Thoracic aorta (tissue), 2 donors: ENCODE results near the gene PTPN21. TPM values are rescaled to one million over a fixed set of nuclear protein-coding genes. Genes with fewer than 3 reads are reported as not detected.

Experiments used
- ATAC-seq: fragments of 150-250 bp; one replicate; pipeline ENCODE4 v1.8.0; 2017; ENCODE audit warnings: low read depth; ENCODE audit not compliant: insufficient number of reproducible peaks, low FRiP score
- DNase-seq: peaks from one replicate; pipeline ENCODE4 v3.0.0-alpha.2; 2020; ENCODE audit warnings: low spot score
- H3K27ac ChIP-seq, 2 donors: fragments of 200-600 bp; sonication (generic); 1 replicate in 1 of 2; 2 replicates in 1 of 2; pipeline ENCODE4 v1.5.1; 2016; ENCODE audit warnings: mild to moderate bottlenecking in 2 of 2, moderate library complexity in 2 of 2
- H3K27me3 ChIP-seq: fragments of 200-600 bp; sonication (generic); replicated peaks from 2 replicates; pipeline ENCODE4 v1.6.0; 2016; ENCODE audit warnings: mild to moderate bottlenecking; ENCODE audit not compliant: insufficient read depth
- H3K36me3 ChIP-seq: fragments of 200-600 bp; sonication (generic); one replicate; pipeline ENCODE4 v1.5.1; 2016
- H3K4me1 ChIP-seq, 2 donors: fragments of 200-600 bp; sonication (generic); 1 replicate in 1 of 2; 2 replicates in 1 of 2; pipeline versions ENCODE4 v1.5.1 to v1.6.0; 2016; ENCODE audit warnings: low read depth in 2 of 2, mild to moderate bottlenecking in 1 of 2; ENCODE audit not compliant: control insufficient read depth in 1 of 2
- H3K4me3 ChIP-seq: fragments of 200-600 bp; sonication (generic); 2 replicates; pipeline ENCODE4 v1.5.1; 2016; ENCODE audit warnings: mild to moderate bottlenecking
- H3K9me3 ChIP-seq: fragments of 200-600 bp; sonication (generic); 2 replicates; pipeline ENCODE4 v1.5.1; 2016
- total RNA-seq, 2 donors: library from RNA; depleted of rRNA; stranded (reverse); fragments of >200 nt; gene quantifications; one replicate each; pipeline versions ENCODE4 v1.1.0 to v1.2.3, GENCODE V29; 2016
- TF ChIP-seq, protein P1 (sequence below): fragments of 200-600 bp; sonication (generic); IDR thresholded peaks from one replicate; pipeline ENCODE4 v1.5.1; 2019; ENCODE audit warnings: antibody characterized with exemption

Gene PTPN21
- total RNA-seq, 2 donors from 2014 or later = 32.5 to 38.6 TPM

DNA sequence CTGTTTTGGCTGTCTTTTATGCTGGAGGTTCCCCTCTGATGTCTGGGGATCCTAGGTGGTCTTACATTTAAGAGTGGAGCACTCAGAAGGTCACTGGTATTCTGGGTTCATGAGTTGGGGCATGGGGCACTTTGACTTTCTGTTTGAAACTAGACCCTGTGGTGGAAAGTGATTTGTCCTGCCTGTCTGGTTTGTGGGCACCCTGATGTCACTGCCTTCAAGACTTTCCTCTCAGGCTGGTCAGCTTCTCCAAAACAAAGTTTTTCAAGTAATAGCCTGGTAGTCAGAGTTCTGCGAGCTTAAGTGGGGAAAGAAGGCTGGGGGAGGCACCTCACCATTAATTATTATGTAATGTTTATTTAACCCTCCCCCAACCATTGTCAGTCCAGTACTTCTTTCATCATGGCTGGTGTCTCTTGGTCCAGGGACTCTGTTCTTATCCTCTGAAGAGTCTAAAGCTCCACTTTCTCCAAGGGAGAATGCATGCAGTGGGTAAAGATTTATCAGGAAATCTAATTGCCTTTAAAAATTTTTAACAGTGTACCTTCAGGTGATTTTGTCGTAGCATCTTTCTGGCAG is 43.4 kb upstream of the PTPN21 start:
- no peak overlapping the region for H3K27ac ChIP-seq
- no peaks in the 10 kb centered on the region for H3K9me3 ChIP-seq
- no peak overlapping the region for H3K4me3 ChIP-seq
- TF ChIP-seq, protein P1, sequence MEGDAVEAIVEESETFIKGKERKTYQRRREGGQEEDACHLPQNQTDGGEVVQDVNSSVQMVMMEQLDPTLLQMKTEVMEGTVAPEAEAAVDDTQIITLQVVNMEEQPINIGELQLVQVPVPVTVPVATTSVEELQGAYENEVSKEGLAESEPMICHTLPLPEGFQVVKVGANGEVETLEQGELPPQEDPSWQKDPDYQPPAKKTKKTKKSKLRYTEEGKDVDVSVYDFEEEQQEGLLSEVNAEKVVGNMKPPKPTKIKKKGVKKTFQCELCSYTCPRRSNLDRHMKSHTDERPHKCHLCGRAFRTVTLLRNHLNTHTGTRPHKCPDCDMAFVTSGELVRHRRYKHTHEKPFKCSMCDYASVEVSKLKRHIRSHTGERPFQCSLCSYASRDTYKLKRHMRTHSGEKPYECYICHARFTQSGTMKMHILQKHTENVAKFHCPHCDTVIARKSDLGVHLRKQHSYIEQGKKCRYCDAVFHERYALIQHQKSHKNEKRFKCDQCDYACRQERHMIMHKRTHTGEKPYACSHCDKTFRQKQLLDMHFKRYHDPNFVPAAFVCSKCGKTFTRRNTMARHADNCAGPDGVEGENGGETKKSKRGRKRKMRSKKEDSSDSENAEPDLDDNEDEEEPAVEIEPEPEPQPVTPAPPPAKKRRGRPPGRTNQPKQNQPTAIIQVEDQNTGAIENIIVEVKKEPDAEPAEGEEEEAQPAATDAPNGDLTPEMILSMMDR = no peak
- no peaks in the 10 kb centered on the region for H3K4me1 ChIP-seq
- ATAC-seq (no peak), DNase-seq (no peak)
- peaks cover 34% of the 10 kb centered on the region for H3K36me3 ChIP-seq
- H3K27me3 ChIP-seq = no peaks in the 10 kb centered on the region

DNA sequence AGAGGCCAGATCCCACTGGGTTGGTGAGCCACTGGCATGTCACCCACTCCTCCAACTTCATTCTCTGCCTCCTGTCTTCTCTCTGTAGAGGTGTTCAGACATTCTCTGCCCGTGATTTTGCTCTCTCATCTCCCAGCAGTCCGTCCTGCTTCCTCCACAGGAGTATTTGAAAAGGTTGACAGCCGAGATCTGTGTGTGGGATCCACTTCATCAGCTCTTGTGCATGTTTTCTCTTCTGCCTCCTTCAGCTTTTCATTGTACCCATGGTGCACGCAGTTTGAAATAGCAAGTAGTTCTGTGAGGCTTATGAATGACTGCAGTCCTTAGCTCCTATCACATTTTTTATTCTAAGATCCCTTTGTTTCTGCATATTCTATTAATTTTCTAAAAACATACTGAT is 42.8 kb upstream of the PTPN21 start:
- no peak for DNase-seq
- no peak overlapping the region for H3K27ac ChIP-seq
- no peaks in the 10 kb centered on the region for H3K9me3 ChIP-seq
- no peaks in the 10 kb centered on the region for H3K27me3 ChIP-seq
- no peaks in the 10 kb centered on the region for H3K4me1 ChIP-seq
- H3K36me3 ChIP-seq = peaks cover 33% of the 10 kb centered on the region
- no peak for ATAC-seq
- TF ChIP-seq, protein P1 = no peak
- no peak overlapping the region for H3K4me3 ChIP-seq

GRCh38 chr14:88597038-88597437 is 42.2 kb upstream of the PTPN21 start:
- DNase-seq = no peak
- H3K36me3 ChIP-seq = peaks cover 33% of the 10 kb centered on the region
- H3K4me3 ChIP-seq = no peak overlapping the region

DNA sequence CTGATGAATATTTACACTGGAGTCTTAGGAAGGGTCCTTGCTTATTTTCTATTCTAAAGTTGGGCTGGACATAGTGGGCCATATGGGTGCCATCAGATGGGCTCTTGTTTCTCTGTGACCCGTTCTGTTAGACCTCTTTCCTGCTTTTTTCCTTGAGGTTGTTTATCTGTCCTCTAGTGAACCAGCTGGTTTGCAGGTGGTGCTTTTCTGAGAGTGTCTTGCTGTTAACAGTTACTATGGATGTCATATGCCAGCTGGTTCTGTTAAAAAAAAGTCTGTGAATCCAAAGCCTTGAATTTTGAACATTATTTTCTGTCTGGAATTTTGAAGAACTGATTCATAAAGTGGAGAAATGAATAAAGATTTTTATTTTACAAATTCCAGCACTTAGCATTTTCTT is 37.2 kb upstream of the PTPN21 start:
- Histone ChIP-seq H3K4me1 (no peaks in the 10 kb centered on the region), H3K4me3 (no peak overlapping the region), H3K27ac (no peak overlapping the region), H3K36me3 (peaks cover 7% of the 10 kb centered on the region), H3K9me3 (no peaks in the 10 kb centered on the region), H3K27me3 (no peaks in the 10 kb centered on the region)
- DNase-seq (no peak), ATAC-seq (no peak)
- TF ChIP-seq, protein P1 = no peak

More at GRCh38 chr14:88597038-88597437, 42.2 kb upstream of the PTPN21 start:
- no peaks in the 10 kb centered on the region for H3K27me3 ChIP-seq
- H3K27ac ChIP-seq = no peak overlapping the region
- ATAC-seq = no peak
- TF ChIP-seq, protein P1 = no peak
- H3K4me1 ChIP-seq = no peaks in the 10 kb centered on the region
- no peaks in the 10 kb centered on the region for H3K9me3 ChIP-seq

DNA sequence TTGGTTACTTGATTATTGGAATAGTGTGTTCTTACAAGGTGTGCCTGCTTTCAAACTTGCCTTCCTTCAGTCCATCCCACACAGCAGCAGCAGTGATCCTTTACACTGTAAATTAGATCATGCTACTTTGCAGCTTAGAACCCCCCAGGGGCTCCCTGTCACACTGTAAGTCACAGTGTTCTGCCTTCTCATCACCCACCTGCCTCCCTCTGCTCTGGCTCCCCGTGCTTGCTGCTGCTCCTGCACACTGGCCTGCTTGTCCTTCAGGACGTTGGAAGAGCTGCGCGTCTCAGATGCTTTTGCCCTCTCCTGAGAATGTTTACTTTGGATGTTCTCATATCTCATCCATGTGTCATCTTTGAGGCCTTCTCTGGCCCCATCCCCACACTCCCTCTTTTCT is 35.4 kb upstream of the PTPN21 start:
- no peak overlapping the region for H3K27ac ChIP-seq
- H3K9me3 ChIP-seq = no peaks in the 10 kb centered on the region
- H3K4me3 ChIP-seq = no peak overlapping the region
- ATAC-seq (no peak), DNase-seq (no peak)
- no peaks in the 10 kb centered on the region for H3K4me1 ChIP-seq
- H3K36me3 ChIP-seq = peaks cover 8% of the 10 kb centered on the region
- TF ChIP-seq, protein P1 = no peak
- no peaks in the 10 kb centered on the region for H3K27me3 ChIP-seq
